Prostate gland (tissue), 2 donors: ENCODE data around the gene ZNF710.

Experiments
- POLR2A ChIP-seq: fragments of 450-650 bp; IDR thresholded peaks from one replicate; pipeline ENCODE4 v1.6.1; 2016; ENCODE audit warnings: antibody characterized with exemption, mild to moderate bottlenecking
- TF ChIP-seq, protein P1 (sequence below), 4 experiments: fragments of 200-600 bp in 2 of 4; fragments of 450-650 bp in 2 of 4; sonication (generic) in 2 of 4; IDR thresholded peaks; 1 replicate in 3 of 4; 2 replicates in 1 of 4; pipeline ENCODE4 v1.5.1; 2016 to 2019; ENCODE audit warnings: antibody characterized with exemption in 4 of 4, mild to moderate bottlenecking in 2 of 4, moderate library complexity in 2 of 4

DNA sequence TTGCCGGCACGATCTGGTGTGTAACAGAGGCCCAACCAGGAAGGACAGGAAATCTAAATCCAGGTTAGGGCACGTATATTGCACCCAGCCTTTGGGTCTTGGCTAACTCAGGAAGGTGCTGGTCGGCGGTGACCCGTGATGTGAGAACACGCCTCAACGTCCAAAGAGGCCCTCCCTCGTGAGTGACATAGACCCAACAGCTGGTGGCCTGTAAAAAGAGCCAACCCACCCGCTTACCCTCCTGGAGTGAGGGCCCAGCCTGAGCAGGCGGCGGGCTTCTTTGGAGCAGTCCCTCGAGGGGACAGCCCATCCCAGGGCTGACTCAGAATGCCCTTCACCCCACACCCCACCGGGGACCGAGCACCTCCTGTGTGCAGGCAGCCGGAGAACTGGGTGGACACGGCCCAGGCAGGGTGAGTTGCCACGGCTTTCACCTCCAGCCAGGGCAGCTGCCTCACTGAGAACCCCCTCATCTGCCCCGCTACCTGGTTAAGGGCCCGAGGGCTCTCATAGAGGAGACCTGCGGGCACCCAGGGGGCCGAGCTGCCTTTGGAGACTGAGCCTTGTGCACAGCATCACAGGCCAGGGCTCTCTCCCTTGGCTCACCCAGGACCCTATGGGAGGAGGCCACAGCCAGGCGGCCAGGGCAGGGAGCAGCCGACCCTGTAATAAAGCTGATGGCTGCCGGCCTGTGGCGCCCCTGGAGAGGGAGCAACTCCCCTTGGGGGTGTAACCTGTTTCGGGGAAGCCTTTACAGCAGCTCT lies 41.8 kb downstream of the ZNF710 start:
- TF ChIP-seq, protein P1, sequence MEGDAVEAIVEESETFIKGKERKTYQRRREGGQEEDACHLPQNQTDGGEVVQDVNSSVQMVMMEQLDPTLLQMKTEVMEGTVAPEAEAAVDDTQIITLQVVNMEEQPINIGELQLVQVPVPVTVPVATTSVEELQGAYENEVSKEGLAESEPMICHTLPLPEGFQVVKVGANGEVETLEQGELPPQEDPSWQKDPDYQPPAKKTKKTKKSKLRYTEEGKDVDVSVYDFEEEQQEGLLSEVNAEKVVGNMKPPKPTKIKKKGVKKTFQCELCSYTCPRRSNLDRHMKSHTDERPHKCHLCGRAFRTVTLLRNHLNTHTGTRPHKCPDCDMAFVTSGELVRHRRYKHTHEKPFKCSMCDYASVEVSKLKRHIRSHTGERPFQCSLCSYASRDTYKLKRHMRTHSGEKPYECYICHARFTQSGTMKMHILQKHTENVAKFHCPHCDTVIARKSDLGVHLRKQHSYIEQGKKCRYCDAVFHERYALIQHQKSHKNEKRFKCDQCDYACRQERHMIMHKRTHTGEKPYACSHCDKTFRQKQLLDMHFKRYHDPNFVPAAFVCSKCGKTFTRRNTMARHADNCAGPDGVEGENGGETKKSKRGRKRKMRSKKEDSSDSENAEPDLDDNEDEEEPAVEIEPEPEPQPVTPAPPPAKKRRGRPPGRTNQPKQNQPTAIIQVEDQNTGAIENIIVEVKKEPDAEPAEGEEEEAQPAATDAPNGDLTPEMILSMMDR (IDR thresholded peaks at IDR 0.05), result no peak
- no peak for TF ChIP-seq POLR2A
